Karpas-422 (cell line): ENCODE measurements around the gene MMP24. TPM values are rescaled to one million over a fixed set of nuclear protein-coding genes. Genes with fewer than 3 reads are reported as not detected.

Experiments used
- DNase-seq: peaks from one replicate; pipeline ENCODE4 v3.0.0-alpha.2; 2015
- H2AFZ ChIP-seq: fragments of 200-600 bp; sonication (generic); 2 replicates; pipeline ENCODE4 v1.6.1; 2014; ENCODE audit warnings: antibody characterized with exemption, low read length, mixed read lengths
- H3K27ac ChIP-seq: fragments of 200-600 bp; sonication (generic); 2 replicates; pipeline ENCODE4 v1.5.1; 2014; ENCODE audit warnings: mild to moderate bottlenecking, low read length, moderate library complexity
- H3K27me3 ChIP-seq: fragments of 200-600 bp; sonication (generic); 2 replicates; pipeline ENCODE4 v1.6.1; 2014; ENCODE audit warnings: low read length, mixed read lengths
- H3K36me3 ChIP-seq: fragments of 200-600 bp; sonication (generic); 2 replicates; pipeline ENCODE4 v1.6.1; 2014; ENCODE audit warnings: low read length, mixed read lengths; ENCODE audit not compliant: insufficient read depth
- H3K4me1 ChIP-seq: fragments of 200-600 bp; sonication (generic); 2 replicates; pipeline ENCODE4 v1.6.1; 2014; ENCODE audit warnings: mild to moderate bottlenecking, low read length, mixed read lengths
- H3K4me2 ChIP-seq: fragments of 200-600 bp; sonication (generic); 2 replicates; pipeline ENCODE4 v1.6.1; 2014; ENCODE audit warnings: low read length, low read depth, mild to moderate bottlenecking; ENCODE audit not compliant: poor library complexity, severe bottlenecking
- H3K4me3 ChIP-seq: fragments of 200-600 bp; sonication (generic); 2 replicates; pipeline ENCODE4 v1.5.1; 2014; ENCODE audit warnings: mild to moderate bottlenecking, antibody characterized with exemption, low read length, mixed read lengths
- H3K79me2 ChIP-seq: fragments of 200-600 bp; sonication (generic); 2 replicates; pipeline ENCODE4 v1.6.1; 2014; ENCODE audit warnings: mild to moderate bottlenecking, low read length, mixed read lengths
- H3K9ac ChIP-seq: fragments of 200-600 bp; sonication (generic); 2 replicates; pipeline ENCODE4 v1.6.0; 2014; ENCODE audit warnings: low read length
- H3K9me2 ChIP-seq: fragments of 200-600 bp; sonication (generic), shearing (Covaris generic); replicated peaks from 2 replicates; pipeline ENCODE4 v1.6.0; 2014; ENCODE audit warnings: mild to moderate bottlenecking, low read length, moderate library complexity; ENCODE audit not compliant: insufficient read depth
- H3K9me3 ChIP-seq: fragments of 300-700, 200-600 bp; sonication (generic); 2 replicates; pipeline ENCODE4 v1.6.1; 2014; ENCODE audit warnings: low read length, mixed read lengths
- H4K20me1 ChIP-seq: fragments of 200-600 bp; sonication (generic); 2 replicates; pipeline ENCODE4 v1.6.1; 2014; ENCODE audit warnings: mild to moderate bottlenecking, antibody characterized with exemption, low read length, low read depth; ENCODE audit not compliant: insufficient read depth
- small RNA-seq: library from RNA; depleted of rRNA; stranded (forward); fragments of <200 nt; gene quantifications from one replicate; pipeline ENCODE3, GENCODE V24; 2014
- total RNA-seq: library from RNA; depleted of rRNA; stranded (reverse); fragments of >200 nt; shearing (Covaris generic); gene quantifications from 2 replicates; pipeline ENCODE4 v1.2.3, GENCODE V29; 2014; ENCODE audit warnings: low replicate concordance; rRNA removed

Gene MMP24
- total RNA-seq, 1 experiment from 2014 or later, result 0.60 TPM

GRCh38 chr20:35326021-35326739 lies 99.7 kb downstream of the MMP24 start:
- no peak overlapping the region for H3K9ac ChIP-seq
- H3K9me2 ChIP-seq, result no peaks in the 10 kb centered on the region
- no peaks in the 10 kb centered on the region for H3K4me1 ChIP-seq
- no peak overlapping the region for H3K4me3 ChIP-seq
- no peak overlapping the region for H3K4me2 ChIP-seq
- no peaks in the 10 kb centered on the region for H3K27me3 ChIP-seq
- H4K20me1 ChIP-seq, result no peaks in the 10 kb centered on the region
- no peak overlapping the region for H3K27ac ChIP-seq
- H2AFZ ChIP-seq, result no peak overlapping the region
- no peaks in the 10 kb centered on the region for H3K9me3 ChIP-seq
- H3K36me3 ChIP-seq, result no peaks in the 10 kb centered on the region
- DNase-seq, result no peak
- no peaks in the 10 kb centered on the region for H3K79me2 ChIP-seq

Small RNAs within 50 kb of the gene (small RNA-seq; reads per million reads assigned to genes)
- gene MT1P3 (not detected), gene RNA5SP483 (not detected)

Other genes with a start within 250 kb of the MMP24 start
- gene TRPC4AP, start 133.9 kb upstream of the MMP24 start, total RNA-seq, result 30.3 and 41.3 TPM in 2 replicates
- 24.9 and 28.5 TPM in 2 replicates for gene EDEM2, start 79.4 kb upstream of the MMP24 start, total RNA-seq
- gene PROCR, start 54.6 kb upstream of the MMP24 start, total RNA-seq, result not detected in 2 replicates
- gene MMP24OS, start 51.4 kb downstream of the MMP24 start, total RNA-seq, result 12.4 and 17.1 TPM in 2 replicates
- gene EIF6, start 58.1 kb downstream of the MMP24 start, total RNA-seq, result 150 and 168 TPM in 2 replicates
- not detected in 2 replicates for gene FAM83C, start 65.7 kb downstream of the MMP24 start, total RNA-seq
- gene UQCC1, start 185.3 kb downstream of the MMP24 start, total RNA-seq, result 49.5 and 55.1 TPM in 2 replicates
- not detected in 2 replicates for gene GDF5, start 211.5 kb downstream of the MMP24 start, total RNA-seq
- 10.2 and 42.8 TPM in 2 replicates for gene CEP250, start 228.9 kb downstream of the MMP24 start, total RNA-seq